GM19238 (cell line): ENCODE data around the gene PNPLA7.
"Not testable (repeated sequence)": the region's sequence is repeated elsewhere in the genome, so short reads cannot be mapped to it uniquely, and the experiment has no call there.

Source experiments
- DNase-seq: peaks from one replicate; pipeline ENCODE4 v3.0.0; 2011; ENCODE audit warnings: low spot score; ENCODE audit not compliant: insufficient read length

The PNPLA7 gene

GRCh38 chr9:137452006-137452760, 98.0 kb downstream of the PNPLA7 start:
- DNase-seq = no peak

GRCh38 chr9:137451264-137452005, 98.8 kb downstream of the PNPLA7 start:
- not testable (repeated sequence) for DNase-seq

GRCh38 chr9:137450539-137451222, 99.5 kb downstream of the PNPLA7 start:
- not testable (repeated sequence) for DNase-seq

- no peak for DNase-seq
Measured at GRCh38 chr9:137449931-137450538, 100.2 kb downstream of the PNPLA7 start.

GRCh38 chr9:137449081-137449844, 100.9 kb downstream of the PNPLA7 start:
- DNase-seq = no peak

- DNase-seq = no peak
Measured at GRCh38 chr9:137448602-137448962, 101.6 kb downstream of the PNPLA7 start.

GRCh38 chr9:137447722-137448601, 102.2 kb downstream of the PNPLA7 start:
- DNase-seq = no peak

GRCh38 chr9:137446851-137447471, 103.2 kb downstream of the PNPLA7 start:
- no peak for DNase-seq

GRCh38 chr9:137445930-137446431, 104.2 kb downstream of the PNPLA7 start:
- DNase-seq = no peak

- DNase-seq = peak; percentile 87
Measured at GRCh38 chr9:137445275-137445807, 104.9 kb downstream of the PNPLA7 start.

GRCh38 chr9:137444106-137444790, 106.0 kb downstream of the PNPLA7 start:
- no peak for DNase-seq

GRCh38 chr9:137441935-137442321, 108.3 kb downstream of the PNPLA7 start:
- DNase-seq = no peak

GRCh38 chr9:137441289-137441934, 108.8 kb downstream of the PNPLA7 start, which contains the start of gene ENTPD8:
Gene ENTPD8 (minus strand): TSS chr9:137441357. CDS start chr9:137438285, 3,072 bp downstream.
- DNase-seq = no peak

GRCh38 chr9:137439158-137439714, 111.0 kb downstream of the PNPLA7 start:
- DNase-seq = no peak

GRCh38 chr9:137438591-137439157, 111.5 kb downstream of the PNPLA7 start:
- DNase-seq = no peak

- DNase-seq = no peak
Measured at GRCh38 chr9:137437691-137438590, 112.3 kb downstream of the PNPLA7 start.
